A549 (cell line): ENCODE measurements around the gene KIFAP3.
"Not testable (repeated sequence)": the region's sequence is repeated elsewhere in the genome, so short reads cannot be mapped to it uniquely, and the experiment has no call there.

Experiments
- POLR2A ChIP-seq: IDR thresholded peaks from 2 replicates; pipeline ENCODE4 v1.6.1; 2012; ENCODE audit warnings: mild to moderate bottlenecking, low read length
- TF ChIP-seq, protein P1 (sequence below): fragments of >200 bp; sonication (Bioruptor Twin); formaldehyde crosslinking; IDR thresholded peaks from 3 replicates; pipeline ENCODE4 v1.5.1; 2016

DNA sequence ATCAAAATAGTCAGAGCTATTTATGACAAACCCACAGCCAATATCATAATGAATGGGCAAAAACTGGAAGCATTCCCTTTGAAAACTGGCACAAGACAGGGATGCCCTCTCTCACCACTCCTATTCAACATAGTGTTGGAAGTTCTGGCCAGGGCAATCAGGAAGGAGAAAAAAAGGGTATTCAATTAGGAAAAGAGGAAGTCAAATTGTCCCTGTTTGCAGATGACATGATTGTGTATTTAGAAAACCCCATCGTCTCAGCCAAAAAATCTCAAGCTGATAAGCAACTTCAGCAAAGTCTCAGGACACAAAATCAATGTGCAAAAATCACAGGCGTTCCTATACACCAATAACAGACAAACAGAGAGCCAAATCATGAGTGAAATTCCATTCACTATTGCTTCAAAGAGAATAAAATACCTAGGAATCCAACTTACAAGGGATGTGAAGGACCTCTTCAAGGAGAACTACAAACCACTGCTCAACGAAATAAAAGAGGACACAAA, 14.4 kb downstream of the KIFAP3 start:
- TF ChIP-seq POLR2A = not testable (repeated sequence)
- TF ChIP-seq, protein P1, sequence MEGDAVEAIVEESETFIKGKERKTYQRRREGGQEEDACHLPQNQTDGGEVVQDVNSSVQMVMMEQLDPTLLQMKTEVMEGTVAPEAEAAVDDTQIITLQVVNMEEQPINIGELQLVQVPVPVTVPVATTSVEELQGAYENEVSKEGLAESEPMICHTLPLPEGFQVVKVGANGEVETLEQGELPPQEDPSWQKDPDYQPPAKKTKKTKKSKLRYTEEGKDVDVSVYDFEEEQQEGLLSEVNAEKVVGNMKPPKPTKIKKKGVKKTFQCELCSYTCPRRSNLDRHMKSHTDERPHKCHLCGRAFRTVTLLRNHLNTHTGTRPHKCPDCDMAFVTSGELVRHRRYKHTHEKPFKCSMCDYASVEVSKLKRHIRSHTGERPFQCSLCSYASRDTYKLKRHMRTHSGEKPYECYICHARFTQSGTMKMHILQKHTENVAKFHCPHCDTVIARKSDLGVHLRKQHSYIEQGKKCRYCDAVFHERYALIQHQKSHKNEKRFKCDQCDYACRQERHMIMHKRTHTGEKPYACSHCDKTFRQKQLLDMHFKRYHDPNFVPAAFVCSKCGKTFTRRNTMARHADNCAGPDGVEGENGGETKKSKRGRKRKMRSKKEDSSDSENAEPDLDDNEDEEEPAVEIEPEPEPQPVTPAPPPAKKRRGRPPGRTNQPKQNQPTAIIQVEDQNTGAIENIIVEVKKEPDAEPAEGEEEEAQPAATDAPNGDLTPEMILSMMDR = not testable (repeated sequence)
